HEK293T (cell line): ENCODE data around the gene ARHGAP26.

ENCODE experiments used
- ARNT ChIP-seq: fragments of 450-650 bp; IDR thresholded peaks from 2 replicates; pipeline ENCODE4 v1.6.1; 2017; ENCODE audit warnings: mild to moderate bottlenecking
- BHLHE40 ChIP-seq: fragments of 450-650 bp; IDR thresholded peaks from 2 replicates; pipeline ENCODE4 v1.6.1; 2016; ENCODE audit warnings: mild to moderate bottlenecking, moderate library complexity, borderline replicate concordance
- ELF4 ChIP-seq: fragments of 450-650 bp; IDR thresholded peaks from 2 replicates; pipeline ENCODE4 v1.6.1; 2017; ENCODE audit warnings: antibody characterized with exemption
- FOXA1 ChIP-seq: fragments of 450-650 bp; IDR thresholded peaks from 2 replicates; pipeline ENCODE4 v1.6.1; 2016; ENCODE audit warnings: mild to moderate bottlenecking
- FOXM1 ChIP-seq: fragments of 450-650 bp; IDR thresholded peaks from 2 replicates; pipeline ENCODE4 v1.6.1; 2017; ENCODE audit warnings: mild to moderate bottlenecking, borderline replicate concordance
- HDGF ChIP-seq: fragments of 450-650 bp; IDR thresholded peaks from 2 replicates; pipeline ENCODE4 v1.6.1; 2017; ENCODE audit warnings: antibody characterized with exemption, borderline replicate concordance
- SP1 ChIP-seq: fragments of 450-650 bp; IDR thresholded peaks from 2 replicates; pipeline ENCODE4 v1.6.1; 2017
- SUZ12 ChIP-seq: fragments of 450-650 bp; IDR thresholded peaks from 2 replicates; pipeline ENCODE4 v1.6.1; 2016; ENCODE audit warnings: mild to moderate bottlenecking
- ZNF384 ChIP-seq: fragments of 450-650 bp; IDR thresholded peaks from 2 replicates; pipeline ENCODE4 v1.6.1; 2016
- TF ChIP-seq, protein P1 (sequence below): fragments of 450-650 bp; IDR thresholded peaks from 2 replicates; pipeline ENCODE4 v1.6.1; 2016

DNA sequence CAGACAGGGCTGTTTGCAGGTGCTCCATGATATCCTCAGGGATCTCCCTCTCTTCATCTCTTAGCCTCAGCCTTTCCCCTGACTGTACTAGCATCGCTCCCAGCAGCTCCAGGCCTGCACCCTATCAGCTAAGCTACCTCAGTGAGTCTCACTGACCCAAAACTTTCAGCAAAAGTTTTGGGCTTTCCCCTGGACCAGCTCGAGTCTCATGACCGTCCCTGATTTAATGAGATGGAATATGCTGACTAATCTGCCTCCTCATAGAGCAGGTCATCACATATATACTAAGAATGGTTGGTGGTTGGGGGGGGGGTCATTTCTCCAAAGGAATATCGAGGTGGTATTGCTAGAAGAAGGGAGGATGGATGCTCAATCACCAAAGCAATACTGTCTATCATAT is 481.8 kb downstream of the ARHGAP26 start:
- no peak for TF ChIP-seq HDGF
- TF ChIP-seq SUZ12, result no peak
- no peak for TF ChIP-seq FOXA1
- TF ChIP-seq SP1, result no peak
- no peak for TF ChIP-seq ARNT
- TF ChIP-seq, protein P1, sequence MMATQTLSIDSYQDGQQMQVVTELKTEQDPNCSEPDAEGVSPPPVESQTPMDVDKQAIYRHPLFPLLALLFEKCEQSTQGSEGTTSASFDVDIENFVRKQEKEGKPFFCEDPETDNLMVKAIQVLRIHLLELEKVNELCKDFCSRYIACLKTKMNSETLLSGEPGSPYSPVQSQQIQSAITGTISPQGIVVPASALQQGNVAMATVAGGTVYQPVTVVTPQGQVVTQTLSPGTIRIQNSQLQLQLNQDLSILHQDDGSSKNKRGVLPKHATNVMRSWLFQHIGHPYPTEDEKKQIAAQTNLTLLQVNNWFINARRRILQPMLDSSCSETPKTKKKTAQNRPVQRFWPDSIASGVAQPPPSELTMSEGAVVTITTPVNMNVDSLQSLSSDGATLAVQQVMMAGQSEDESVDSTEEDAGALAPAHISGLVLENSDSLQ, result no peak
- no peak for TF ChIP-seq BHLHE40
- no peak for TF ChIP-seq FOXM1
- TF ChIP-seq ELF4, result no peak
- TF ChIP-seq ZNF384, result no peak
